HepG2 (cell line): ENCODE data around the gene SLC19A1. TPM values are rescaled to one million over a fixed set of nuclear protein-coding genes. Genes with fewer than 3 reads are reported as not detected.

Experiments used
- ASH2L ChIP-seq: fragments of 300-600, 200-600 bp; sonication (generic); IDR thresholded peaks from 2 replicates; pipeline ENCODE4 v1.7.0; 2017; ENCODE audit warnings: low read depth, mild to moderate bottlenecking, moderate library complexity, mixed read lengths, low read length; ENCODE audit not compliant: insufficient read length
- BCL6 ChIP-seq: IDR thresholded peaks from 2 replicates; pipeline ENCODE4 v1.6.1; 2016; ENCODE audit warnings: missing genetic modification reagents, missing compliant biosample characterization
- HMG20A ChIP-seq: IDR thresholded peaks from 2 replicates; pipeline ENCODE4 v1.6.1; 2016; ENCODE audit warnings: borderline replicate concordance
- HOXA7 ChIP-seq: sonication (generic); formaldehyde crosslinking; IDR thresholded peaks from 2 replicates; pipeline ENCODE4 v1.8.1; 2022; ENCODE audit warnings: mild to moderate bottlenecking, missing genetic modification reagents, moderate library complexity
- SNAPC4 ChIP-seq: sonication (generic); formaldehyde crosslinking; IDR thresholded peaks from 2 replicates; pipeline ENCODE4 v1.4.0; 2020; ENCODE audit warnings: mild to moderate bottlenecking, missing genetic modification reagents
- THYN1 ChIP-seq: sonication (generic); formaldehyde crosslinking; IDR thresholded peaks from 2 replicates; pipeline ENCODE4 v1.8.1; 2023; ENCODE audit warnings: low read depth, mild to moderate bottlenecking, moderate library complexity, missing genetic modification reagents, borderline replicate concordance
- ZIK1 ChIP-seq: sonication (generic); formaldehyde crosslinking; IDR thresholded peaks from 2 replicates; pipeline ENCODE4 v1.5.0; 2020; ENCODE audit warnings: mild to moderate bottlenecking, low read depth, missing genetic modification reagents, borderline replicate concordance
- ZMYM2 ChIP-seq: sonication (generic); formaldehyde crosslinking; IDR thresholded peaks from 2 replicates; pipeline ENCODE4 v1.8.0; 2022; ENCODE audit warnings: mild to moderate bottlenecking, missing genetic modification reagents
- ZNF18 ChIP-seq: sonication (generic); formaldehyde crosslinking; IDR thresholded peaks from 2 replicates; pipeline ENCODE4 v1.8.0; 2022; ENCODE audit warnings: mild to moderate bottlenecking, missing genetic modification reagents; ENCODE audit not compliant: insufficient replicate concordance
- ZNF274 ChIP-seq: sonication (generic); formaldehyde crosslinking; IDR thresholded peaks from 2 replicates; pipeline ENCODE4 v1.5.1; 2020; ENCODE audit warnings: mild to moderate bottlenecking, missing genetic modification reagents
- ZNF572 ChIP-seq: sonication (generic); formaldehyde crosslinking; IDR thresholded peaks from 2 replicates; pipeline ENCODE4 v1.5.1; 2020; ENCODE audit warnings: mild to moderate bottlenecking, missing genetic modification reagents
- ZNF598 ChIP-seq: sonication (generic); formaldehyde crosslinking; IDR thresholded peaks from 2 replicates; pipeline ENCODE4 v1.5.1; 2020; ENCODE audit warnings: mild to moderate bottlenecking, missing genetic modification reagents, borderline replicate concordance
- ZNF773 ChIP-seq: sonication (generic); formaldehyde crosslinking; IDR thresholded peaks from 2 replicates; pipeline ENCODE4 v1.4.0; 2020; ENCODE audit warnings: missing genetic modification reagents, borderline replicate concordance
- polyA plus RNA-seq, 8 experiments: library from polyadenylated mRNA; depleted of rRNA in 3 of 8; stranded (reverse) in 7 of 8; unstranded in 1 of 8; fragments of >200 nt; fragmentation: Illumina TruSeq in 4 of 8; extraction: Trizol in 4 of 8; gene quantifications; 2 replicates each; pipeline versions ENCODE4 v1.2.1 to v1.2.3, GENCODE V29; 2011 to 2016; ENCODE audit warnings: low read depth in 4 of 8, missing spikeins in 1 of 8, mixed read lengths in 1 of 8; ENCODE audit not compliant: insufficient read depth in 1 of 8
- total RNA-seq, 5 experiments: library from RNA; depleted of rRNA; stranded (reverse); fragments of >200 nt; fragmentation: Illumina TruSeq; extraction: Trizol; gene quantifications; 2 replicates each; pipeline ENCODE4 v1.2.3, GENCODE V29; 2016; ENCODE audit warnings: low read depth in 1 of 5

SLC19A1 gene
- total and polyA plus RNA-seq, 2 of the 13 experiments (the other 11 are each of a cell fraction or from before 2014, with no cell fraction given), result 21.8 to 23.0 TPM

GRCh38 chr21:45555557-45556301 lies 13.5 kb upstream of the SLC19A1 start (continued):
- TF ChIP-seq ASH2L (peak; percentile 56), ZIK1 (CRISPR knock-in tag) (0 out of 2 replicates have a peak, but pooled peaks have one; percentile 39), SNAPC4 (CRISPR knock-in tag) (0 out of 2 replicates have a peak, but pooled peaks have one; percentile 50), HOXA7 (CRISPR knock-in tag) (no peak), ZMYM2 (CRISPR knock-in tag) (peak; percentile 46; the same call in 1 of the 2 replicates), ZNF18 (peak; percentile 60), BCL6 (peak; percentile 67; the same call in 1 of the 2 replicates), HMG20A (no peak), THYN1 (CRISPR knock-in tag) (no peak), ZNF274 (CRISPR knock-in tag) (peak; percentile 89), ZNF598 (CRISPR knock-in tag) (0 out of 2 replicates have a peak, but pooled peaks have one; percentile 35), ZNF773 (CRISPR knock-in tag) (no peak), ZNF572 (peak; percentile 93)
